Activated CD8-positive, alpha-beta memory T cell treated with anti-CD3 and anti-CD28 coated beads, Interleukin-2, amount 50 U/mL, for 24 hours (primary cell): ENCODE results near the gene HCN2.
"Not testable (repeated sequence)": the region's sequence is repeated elsewhere in the genome, so short reads cannot be mapped to it uniquely, and the experiment has no call there.

Experiments used
- DNase-seq: peaks from one replicate; pipeline ENCODE4 v3.0.0-alpha.2; 2020; ENCODE audit errors: extremely low read depth

HCN2 gene

GRCh38 chr19:585146-585545 is 4.5 kb upstream of the HCN2 start:
- not testable (repeated sequence) for DNase-seq

GRCh38 chr19:585551-586110 is 4.0 kb upstream of the HCN2 start:
- DNase-seq = no peak

GRCh38 chr19:588093-588740 is 1.5 kb upstream of the HCN2 start:
- no peak for DNase-seq

DNA sequence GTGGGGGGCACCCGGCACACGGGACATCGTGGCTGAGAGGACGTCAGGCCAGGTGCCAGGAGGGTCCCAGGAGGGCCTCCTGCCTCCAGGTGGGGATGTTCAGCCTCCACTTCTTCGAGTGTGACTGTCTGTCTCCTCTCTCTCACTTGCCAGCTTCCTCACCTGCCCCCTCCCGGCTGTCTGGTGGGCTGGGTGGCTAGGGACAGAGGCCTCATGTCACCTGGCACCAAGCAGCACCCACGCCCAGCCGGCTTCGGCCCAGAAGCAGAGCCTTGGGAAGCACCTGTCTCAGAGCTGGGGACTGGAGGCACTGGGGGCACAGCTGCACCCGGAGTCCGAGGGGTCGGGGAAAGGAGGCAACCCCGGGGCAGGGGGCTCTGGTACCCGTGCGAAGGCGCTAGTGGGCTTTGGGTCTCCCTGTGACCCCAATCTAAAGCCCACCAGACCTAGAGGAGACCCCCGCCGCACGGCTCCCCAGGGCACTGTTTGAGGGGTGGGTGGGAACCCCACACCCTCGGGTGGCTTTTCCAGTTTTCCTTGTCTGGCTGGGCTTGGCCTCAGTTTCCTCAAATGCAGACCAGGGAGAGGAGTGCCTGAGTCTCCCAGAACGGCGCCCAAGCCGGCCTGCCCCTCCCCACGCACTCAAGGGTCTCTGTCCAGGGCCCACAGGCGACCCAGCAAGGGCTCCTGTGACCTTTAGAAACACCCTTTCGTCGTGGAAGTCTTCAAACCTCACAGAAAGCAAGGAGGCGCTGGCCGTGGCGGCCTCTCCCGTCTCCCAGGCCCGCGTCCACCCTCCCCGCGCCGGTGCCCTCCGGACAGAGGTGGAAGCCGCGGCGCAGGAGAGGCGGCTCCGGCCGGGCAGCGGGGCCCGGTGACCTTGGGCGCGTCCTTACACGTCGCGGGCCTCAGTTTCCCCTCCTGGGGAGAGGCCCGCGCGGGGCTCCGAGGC is 664 bp upstream of the HCN2 start:
- DNase-seq = no peak

DNA sequence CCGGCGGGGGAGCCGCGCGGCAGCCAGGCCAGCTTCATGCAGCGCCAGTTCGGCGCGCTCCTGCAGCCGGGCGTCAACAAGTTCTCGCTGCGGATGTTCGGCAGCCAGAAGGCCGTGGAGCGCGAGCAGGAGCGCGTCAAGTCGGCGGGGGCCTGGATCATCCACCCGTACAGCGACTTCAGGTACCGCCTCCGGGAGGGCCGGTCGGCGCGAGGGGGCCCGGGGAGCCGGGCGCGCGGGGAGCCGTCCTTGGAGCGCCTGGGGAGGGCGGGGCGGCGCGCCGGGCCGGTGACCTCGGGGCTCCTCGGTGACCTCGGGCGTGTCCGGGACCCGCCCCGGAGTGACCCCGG is 690 bp downstream of the HCN2 start:
- no peak for DNase-seq

DNA sequence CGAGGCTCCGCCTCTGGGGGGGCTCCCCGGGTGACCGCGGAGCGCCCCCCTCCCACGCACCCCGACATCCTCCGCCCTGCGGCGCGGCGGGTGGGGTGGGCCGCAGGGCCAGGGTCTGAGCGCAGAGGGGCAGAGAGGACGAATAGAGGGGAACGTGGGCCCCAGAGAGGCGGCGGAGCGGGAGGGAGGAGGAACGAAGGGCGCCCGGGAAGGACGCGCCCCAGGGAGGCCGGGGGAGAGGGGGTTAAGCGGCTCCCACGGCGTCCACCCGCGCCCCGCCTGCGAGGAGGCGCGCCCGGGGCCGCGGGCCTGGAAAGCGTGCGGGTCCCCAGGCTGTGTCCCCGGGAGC is 1.0 kb downstream of the HCN2 start:
- no peak for DNase-seq

DNA sequence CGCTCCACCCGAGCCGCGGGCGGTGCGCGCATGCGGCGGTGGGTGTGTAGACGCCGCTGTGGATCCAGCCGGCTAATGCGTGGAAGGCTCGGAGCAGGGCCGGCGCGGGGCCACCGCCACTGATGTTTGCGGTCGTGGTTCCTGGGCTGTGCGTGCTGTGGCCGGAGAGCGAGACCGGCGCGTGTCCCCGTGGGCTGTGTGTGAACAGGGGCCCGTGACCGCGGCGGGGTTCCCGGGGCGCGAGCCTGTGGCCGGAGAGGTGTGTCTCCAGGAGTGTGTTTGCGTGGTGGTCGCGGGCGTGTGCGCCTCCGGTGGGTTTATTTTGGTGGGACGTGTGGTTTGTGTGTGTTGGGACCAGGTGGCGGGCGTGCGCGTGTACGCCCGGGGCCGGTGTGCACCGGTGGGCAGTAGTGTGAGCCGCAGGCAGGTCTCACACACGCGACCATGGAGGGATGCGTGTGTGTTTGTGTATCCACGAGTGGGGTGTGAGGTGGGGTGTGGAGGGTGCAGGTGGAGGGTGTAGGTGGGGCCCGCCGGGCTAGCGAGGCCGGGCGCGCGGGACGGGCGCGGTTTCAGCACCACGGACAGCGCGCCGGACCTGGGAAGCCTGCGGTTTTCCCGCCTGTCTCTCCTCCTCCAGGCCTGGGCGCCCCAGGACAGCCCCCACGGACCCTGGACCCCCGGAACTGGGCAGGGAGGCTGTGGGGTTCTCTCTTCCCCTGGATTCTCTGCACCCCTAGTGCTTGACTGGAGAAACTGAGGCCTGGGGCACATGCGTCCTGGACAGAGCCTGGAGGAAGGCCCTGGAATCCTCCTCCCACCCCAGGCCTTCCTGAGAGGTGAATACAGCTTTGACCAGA is 1.6 kb downstream of the HCN2 start:
- no peak for DNase-seq

- DNase-seq = no peak
Measured at GRCh38 chr19:592101-592500, 2.4 kb downstream of the HCN2 start.

- DNase-seq = no peak
Measured at GRCh38 chr19:593055-593454, 3.4 kb downstream of the HCN2 start.

GRCh38 chr19:593505-593904 is 3.8 kb downstream of the HCN2 start:
- DNase-seq = no peak

- DNase-seq = no peak
Measured at GRCh38 chr19:594265-594870, 4.7 kb downstream of the HCN2 start.

GRCh38 chr19:595326-596262 is 5.9 kb downstream of the HCN2 start:
- DNase-seq = no peak

- no peak for DNase-seq
Measured at GRCh38 chr19:596263-596655, 6.6 kb downstream of the HCN2 start.

DNA sequence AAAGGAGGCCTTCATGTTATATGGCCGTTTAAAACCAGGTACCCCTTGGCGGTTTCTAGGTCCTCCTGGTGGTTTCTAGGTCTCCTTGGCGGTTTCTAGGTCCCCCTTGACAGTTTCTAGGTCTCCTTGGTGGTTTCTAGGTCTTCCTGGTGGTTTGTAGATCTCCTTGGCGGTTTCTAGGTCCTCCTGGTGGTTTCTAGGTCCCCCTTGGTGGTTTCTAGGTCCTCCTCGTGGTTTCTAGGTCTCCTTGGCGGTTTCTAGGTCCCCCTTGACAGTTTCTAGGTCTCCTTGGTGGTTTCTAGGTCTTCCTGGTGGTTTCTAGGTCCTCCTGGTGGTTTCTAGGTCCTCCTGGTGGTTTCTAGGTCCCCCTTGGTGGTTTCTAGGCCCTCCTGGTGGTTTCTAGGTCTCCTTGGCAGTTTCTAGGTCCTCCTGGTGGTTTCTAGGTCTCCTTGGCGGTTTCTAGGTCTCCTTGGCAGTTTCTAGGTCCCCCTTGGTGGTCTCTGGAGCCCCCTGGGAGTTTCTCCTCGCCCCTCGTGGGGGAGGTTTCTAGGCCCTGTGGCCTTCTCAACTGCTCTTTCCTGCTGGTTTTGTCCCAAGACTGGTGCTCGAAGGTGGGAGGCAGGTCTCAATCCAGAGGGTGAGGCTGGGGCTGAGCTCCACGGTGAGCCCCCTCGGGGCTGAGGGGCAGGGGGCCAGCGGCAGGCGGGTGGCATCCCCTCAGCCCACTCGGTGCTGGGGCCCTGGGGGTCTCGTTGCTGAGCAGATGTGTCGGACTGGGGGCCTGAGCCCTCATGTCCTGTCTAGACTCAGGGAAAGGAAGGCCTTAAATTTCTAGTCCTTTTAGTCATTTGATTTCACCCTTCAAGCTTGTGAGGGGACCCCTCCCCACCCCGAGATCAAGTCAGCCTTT is 8.0 kb downstream of the HCN2 start:
- DNase-seq = no peak

DNA sequence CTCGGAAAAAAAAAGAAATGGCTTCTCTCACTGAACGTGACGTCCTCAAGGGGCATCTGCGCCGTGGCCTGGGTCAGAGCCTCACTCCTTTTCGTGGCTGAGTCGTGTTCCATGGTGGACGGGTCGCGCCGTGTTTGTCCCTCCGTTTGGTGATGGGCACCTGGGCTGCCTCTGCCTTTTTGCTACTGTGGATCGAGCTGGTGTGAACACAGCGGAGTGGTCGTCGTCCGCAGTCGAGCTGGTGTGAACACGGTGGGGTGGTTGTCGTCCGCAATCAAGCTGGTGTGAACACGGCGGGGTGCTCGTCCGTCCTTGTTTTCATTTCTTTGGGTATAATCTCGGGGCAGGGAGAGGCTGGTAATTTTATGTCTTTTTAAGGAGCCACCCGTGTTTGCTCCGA is 11.6 kb downstream of the HCN2 start:
- no peak for DNase-seq

GRCh38 chr19:601790-602189 is 12.1 kb downstream of the HCN2 start:
- DNase-seq = no peak

GRCh38 chr19:602391-603301 is 13.0 kb downstream of the HCN2 start:
- DNase-seq = no peak

GRCh38 chr19:603302-603639 is 13.6 kb downstream of the HCN2 start:
- DNase-seq = not testable (repeated sequence)

- DNase-seq = not testable (repeated sequence)
Measured at GRCh38 chr19:603779-604178, 14.1 kb downstream of the HCN2 start.
